HEK293 (cell line): ENCODE data around the gene SNX20.

Experiments used
- CTCF ChIA-PET: fragments of 350-600 bp; formaldehyde crosslinking; extraction: SDS; loops from one replicate; lab custom pipeline; 2021; ENCODE audit warnings: antibody characterized with exemption; lab: Yijun Ruan, JAX
- POLR2A ChIA-PET: fragments of 300-600 bp; formaldehyde crosslinking; extraction: SDS; loops from one replicate; lab custom pipeline; 2020; ENCODE audit warnings: antibody characterized with exemption, inconsistent platforms; lab: Yijun Ruan, JAX
- H3K27ac ChIP-seq: fragments of 200-500 bp; sonication (Bioruptor generic); 2 replicates; pipeline ENCODE4 v1.5.1; 2014; ENCODE audit warnings: low read depth, low read length, control low read depth, inconsistent platforms; ENCODE audit errors: extremely low read depth
- H3K36me3 ChIP-seq, 2 experiments: fragments of 200-500 bp in 1 of 2; sonication (Bioruptor generic) in 1 of 2; 1 replicate in 1 of 2; 2 replicates in 1 of 2; pipeline ENCODE4 v1.5.1; 2014 to 2017; ENCODE audit warnings: inconsistent platforms in 2 of 2, low read length in 2 of 2; ENCODE audit not compliant: control insufficient read depth in 2 of 2, insufficient read depth in 1 of 2
- H3K4me1 ChIP-seq: fragments of 200-500 bp; sonication (Bioruptor generic); 2 replicates; pipeline ENCODE4 v1.5.1; 2014; ENCODE audit warnings: mild to moderate bottlenecking, low read length, inconsistent platforms; ENCODE audit not compliant: control insufficient read depth, insufficient read depth
- H3K4me3 ChIP-seq: 2 replicates; pipeline ENCODE4 v1.5.1; 2011; ENCODE audit warnings: low read depth, mild to moderate bottlenecking, control low read depth, low read length, moderate library complexity
- H3K9me3 ChIP-seq: fragments of 200-500 bp; sonication (Bioruptor generic); 2 replicates; pipeline ENCODE4 v1.5.1; 2014; ENCODE audit warnings: low read depth, low read length, inconsistent platforms; ENCODE audit not compliant: control insufficient read depth, insufficient read depth
- BCL11A ChIP-seq: fragments of 450-650 bp; formaldehyde crosslinking; IDR thresholded peaks from 2 replicates; pipeline ENCODE4 v1.5.1; 2016; ENCODE audit warnings: low read depth, missing biosample characterization, missing genetic modification characterization
- GLI2 ChIP-seq: fragments of 450-650 bp; formaldehyde crosslinking; IDR thresholded peaks from 2 replicates; pipeline ENCODE4; 2017; ENCODE audit warnings: missing biosample characterization, missing genetic modification characterization, low read depth, borderline replicate concordance
- HIC1 ChIP-seq: fragments of 450-650 bp; formaldehyde crosslinking; IDR thresholded peaks from 2 replicates; pipeline ENCODE4 v1.5.1; 2016; ENCODE audit warnings: missing biosample characterization, missing genetic modification characterization
- KLF1 ChIP-seq: fragments of 450-650 bp; formaldehyde crosslinking; IDR thresholded peaks from 2 replicates; pipeline ENCODE4 v1.5.1; 2016; ENCODE audit warnings: missing biosample characterization, missing genetic modification characterization
- SP7 ChIP-seq: fragments of 450-650 bp; formaldehyde crosslinking; IDR thresholded peaks from 2 replicates; pipeline ENCODE4 v1.5.1; 2016; ENCODE audit warnings: missing biosample characterization, missing genetic modification characterization
- YY1 ChIP-seq: fragments of 450-650 bp; formaldehyde crosslinking; IDR thresholded peaks from 2 replicates; pipeline ENCODE4 v1.5.1; 2018; ENCODE audit warnings: missing biosample characterization, missing genetic modification characterization
- ZBTB1 ChIP-seq: fragments of 450-650 bp; formaldehyde crosslinking; IDR thresholded peaks from 2 replicates; pipeline ENCODE4 v1.5.1; 2016; ENCODE audit warnings: missing biosample characterization, missing genetic modification characterization
- ZBTB48 ChIP-seq: fragments of 450-650 bp; formaldehyde crosslinking; IDR thresholded peaks from 2 replicates; pipeline ENCODE4 v1.5.1; 2016; ENCODE audit warnings: missing biosample characterization, missing genetic modification characterization
- ZNF112 ChIP-seq: fragments of 450-650 bp; formaldehyde crosslinking; IDR thresholded peaks from 2 replicates; pipeline ENCODE4 v1.5.0; 2017; ENCODE audit warnings: missing biosample characterization, missing genetic modification characterization
- ZNF114 ChIP-seq: fragments of 450-650 bp; formaldehyde crosslinking; IDR thresholded peaks from 2 replicates; pipeline ENCODE4 v1.5.0; 2017; ENCODE audit warnings: missing biosample characterization, missing genetic modification characterization
- ZNF132 ChIP-seq: fragments of 450-650 bp; formaldehyde crosslinking; IDR thresholded peaks from 2 replicates; pipeline ENCODE4 v1.5.1; 2017; ENCODE audit warnings: missing biosample characterization, missing genetic modification characterization, borderline replicate concordance
- ZNF175 ChIP-seq: fragments of 450-650 bp; formaldehyde crosslinking; IDR thresholded peaks from 2 replicates; pipeline ENCODE4 v1.5.1; 2016; ENCODE audit warnings: missing biosample characterization, missing genetic modification characterization
- ZNF19 ChIP-seq: fragments of 450-650 bp; formaldehyde crosslinking; IDR thresholded peaks from 2 replicates; pipeline ENCODE4; 2016; ENCODE audit warnings: missing biosample characterization, missing genetic modification characterization, low read depth
- ZNF2 ChIP-seq: fragments of 450-650 bp; formaldehyde crosslinking; IDR thresholded peaks from 2 replicates; pipeline ENCODE4 v1.5.1; 2016; ENCODE audit warnings: missing biosample characterization, missing genetic modification characterization
- ZNF248 ChIP-seq: fragments of 450-650 bp; formaldehyde crosslinking; IDR thresholded peaks from 2 replicates; pipeline ENCODE4 v1.5.1; 2017; ENCODE audit warnings: missing biosample characterization, missing genetic modification characterization
- ZNF341 ChIP-seq: fragments of 450-650 bp; formaldehyde crosslinking; IDR thresholded peaks from 2 replicates; pipeline ENCODE4; 2016; ENCODE audit warnings: low read depth, missing biosample characterization, missing genetic modification characterization
- ZNF366 ChIP-seq: fragments of 450-650 bp; formaldehyde crosslinking; conservative IDR thresholded peaks from 2 replicates; pipeline ENCODE4 v1.5.1; 2016; ENCODE audit warnings: missing biosample characterization, missing genetic modification characterization
- ZNF530 ChIP-seq: fragments of 450-650 bp; formaldehyde crosslinking; IDR thresholded peaks from 2 replicates; pipeline ENCODE4 v1.5.1; 2016; ENCODE audit warnings: low read depth, missing biosample characterization, missing genetic modification characterization
- ZNF555 ChIP-seq: fragments of 450-650 bp; formaldehyde crosslinking; conservative IDR thresholded peaks from 2 replicates; pipeline ENCODE4 v1.5.1; 2017; ENCODE audit warnings: missing biosample characterization, mild to moderate bottlenecking, missing genetic modification characterization, inconsistent platforms
- ZNF558 ChIP-seq: fragments of 450-650 bp; formaldehyde crosslinking; IDR thresholded peaks from 2 replicates; pipeline ENCODE4 v1.5.1; 2016; ENCODE audit warnings: missing biosample characterization, missing genetic modification characterization
- ZNF560 ChIP-seq: fragments of 450-650 bp; formaldehyde crosslinking; IDR thresholded peaks from 2 replicates; pipeline ENCODE4 v1.5.1; 2017; ENCODE audit warnings: missing biosample characterization, missing genetic modification characterization, borderline replicate concordance
- ZNF571 ChIP-seq: fragments of 450-650 bp; formaldehyde crosslinking; IDR thresholded peaks from 2 replicates; pipeline ENCODE4 v1.5.0; 2017; ENCODE audit warnings: missing biosample characterization, missing genetic modification characterization
- ZNF600 ChIP-seq: fragments of 450-650 bp; formaldehyde crosslinking; IDR thresholded peaks from 2 replicates; pipeline ENCODE4 v1.5.1; 2016; ENCODE audit warnings: missing biosample characterization, missing genetic modification characterization
- ZNF654 ChIP-seq: fragments of 450-650 bp; formaldehyde crosslinking; IDR thresholded peaks from 2 replicates; pipeline ENCODE4 v1.5.1; 2016; ENCODE audit warnings: low read depth, missing biosample characterization, missing genetic modification characterization
- ZNF677 ChIP-seq: fragments of 450-650 bp; IDR thresholded peaks from 2 replicates; pipeline ENCODE4 v1.5.0; 2018; ENCODE audit warnings: missing biosample characterization, mild to moderate bottlenecking, missing genetic modification characterization, moderate library complexity
- ZNF76 ChIP-seq: fragments of 450-650 bp; formaldehyde crosslinking; IDR thresholded peaks from 2 replicates; pipeline ENCODE4; 2016; ENCODE audit warnings: low read depth, missing biosample characterization, missing genetic modification characterization, borderline replicate concordance
- ZNF785 ChIP-seq: fragments of 450-650 bp; formaldehyde crosslinking; IDR thresholded peaks from 2 replicates; pipeline ENCODE4 v1.5.1; 2016; ENCODE audit warnings: missing biosample characterization, missing genetic modification characterization
- TF ChIP-seq, protein P1 (sequence below): fragments of 450-650 bp; formaldehyde crosslinking; IDR thresholded peaks from 2 replicates; pipeline ENCODE4 v1.5.1; 2017; ENCODE audit warnings: missing biosample characterization, mild to moderate bottlenecking, missing genetic modification characterization, moderate library complexity
- TF ChIP-seq, protein P2 (sequence below): fragments of 450-650 bp; formaldehyde crosslinking; optimal IDR thresholded peaks from 2 replicates; pipeline ENCODE3; 2016; ENCODE audit warnings: missing biosample characterization, mild to moderate bottlenecking, missing genetic modification characterization
- TF ChIP-seq, protein P3 (sequence below): fragments of 450-650 bp; formaldehyde crosslinking; IDR thresholded peaks from 2 replicates; pipeline ENCODE4 v1.5.1; 2016; ENCODE audit warnings: missing biosample characterization, missing genetic modification characterization

SNX20 gene

GRCh38 chr16:50722405-50722737, 41.3 kb upstream of the SNX20 start:
- Histone ChIP-seq H3K9me3 (no peaks in the 10 kb centered on the region), H3K4me1 (no peaks in the 10 kb centered on the region), H3K36me3 (no peaks in the 10 kb centered on the region), H3K27ac (no peak overlapping the region), H3K4me3 (no peak overlapping the region)
- TF ChIP-seq ZNF341 (tag by site-specific recombination): no peak
- no peak for TF ChIP-seq YY1 (tag by site-specific recombination)
- TF ChIP-seq ZNF114: no peak
- no peak for TF ChIP-seq ZNF677 (tag by site-specific recombination)
- TF ChIP-seq ZNF132 (tag by site-specific recombination): no peak
- no peak for TF ChIP-seq HIC1 (tag by site-specific recombination)
- TF ChIP-seq, protein P1, sequence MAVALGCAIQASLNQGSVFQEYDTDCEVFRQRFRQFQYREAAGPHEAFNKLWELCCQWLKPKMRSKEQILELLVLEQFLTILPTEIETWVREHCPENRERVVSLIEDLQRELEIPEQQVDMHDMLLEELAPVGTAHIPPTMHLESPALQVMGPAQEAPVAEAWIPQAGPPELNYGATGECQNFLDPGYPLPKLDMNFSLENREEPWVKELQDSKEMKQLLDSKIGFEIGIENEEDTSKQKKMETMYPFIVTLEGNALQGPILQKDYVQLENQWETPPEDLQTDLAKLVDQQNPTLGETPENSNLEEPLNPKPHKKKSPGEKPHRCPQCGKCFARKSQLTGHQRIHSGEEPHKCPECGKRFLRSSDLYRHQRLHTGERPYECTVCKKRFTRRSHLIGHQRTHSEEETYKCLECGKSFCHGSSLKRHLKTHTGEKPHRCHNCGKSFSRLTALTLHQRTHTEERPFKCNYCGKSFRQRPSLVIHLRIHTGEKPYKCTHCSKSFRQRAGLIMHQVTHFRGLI (tag by site-specific recombination): no peak
- no peak for TF ChIP-seq ZNF558 (tag by site-specific recombination)
- no peak for TF ChIP-seq ZNF571 (tag by site-specific recombination)
- no peak for TF ChIP-seq SP7
- TF ChIP-seq ZNF19 (tag by site-specific recombination): no peak
- TF ChIP-seq ZNF654 (tag by site-specific recombination): no peak
- TF ChIP-seq, protein P2, sequence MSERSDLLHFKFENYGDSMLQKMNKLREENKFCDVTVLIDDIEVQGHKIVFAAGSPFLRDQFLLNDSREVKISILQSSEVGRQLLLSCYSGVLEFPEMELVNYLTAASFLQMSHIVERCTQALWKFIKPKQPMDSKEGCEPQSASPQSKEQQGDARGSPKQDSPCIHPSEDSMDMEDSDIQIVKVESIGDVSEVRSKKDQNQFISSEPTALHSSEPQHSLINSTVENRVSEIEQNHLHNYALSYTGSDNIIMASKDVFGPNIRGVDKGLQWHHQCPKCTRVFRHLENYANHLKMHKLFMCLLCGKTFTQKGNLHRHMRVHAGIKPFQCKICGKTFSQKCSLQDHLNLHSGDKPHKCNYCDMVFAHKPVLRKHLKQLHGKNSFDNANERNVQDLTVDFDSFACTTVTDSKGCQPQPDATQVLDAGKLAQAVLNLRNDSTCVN (tag by site-specific recombination): no peak
- TF ChIP-seq ZNF555 (tag by site-specific recombination): no peak
- TF ChIP-seq KLF1 (tag by site-specific recombination): no peak
- TF ChIP-seq ZNF530 (tag by site-specific recombination): no peak
- no peak for TF ChIP-seq BCL11A
- no peak for TF ChIP-seq ZNF366 (tag by site-specific recombination)
- TF ChIP-seq ZNF560 (tag by site-specific recombination): no peak
- TF ChIP-seq GLI2 (tag by site-specific recombination): no peak
- ChIA-PET POLR2A (no interaction called here), CTCF (no interaction called here)

DNA sequence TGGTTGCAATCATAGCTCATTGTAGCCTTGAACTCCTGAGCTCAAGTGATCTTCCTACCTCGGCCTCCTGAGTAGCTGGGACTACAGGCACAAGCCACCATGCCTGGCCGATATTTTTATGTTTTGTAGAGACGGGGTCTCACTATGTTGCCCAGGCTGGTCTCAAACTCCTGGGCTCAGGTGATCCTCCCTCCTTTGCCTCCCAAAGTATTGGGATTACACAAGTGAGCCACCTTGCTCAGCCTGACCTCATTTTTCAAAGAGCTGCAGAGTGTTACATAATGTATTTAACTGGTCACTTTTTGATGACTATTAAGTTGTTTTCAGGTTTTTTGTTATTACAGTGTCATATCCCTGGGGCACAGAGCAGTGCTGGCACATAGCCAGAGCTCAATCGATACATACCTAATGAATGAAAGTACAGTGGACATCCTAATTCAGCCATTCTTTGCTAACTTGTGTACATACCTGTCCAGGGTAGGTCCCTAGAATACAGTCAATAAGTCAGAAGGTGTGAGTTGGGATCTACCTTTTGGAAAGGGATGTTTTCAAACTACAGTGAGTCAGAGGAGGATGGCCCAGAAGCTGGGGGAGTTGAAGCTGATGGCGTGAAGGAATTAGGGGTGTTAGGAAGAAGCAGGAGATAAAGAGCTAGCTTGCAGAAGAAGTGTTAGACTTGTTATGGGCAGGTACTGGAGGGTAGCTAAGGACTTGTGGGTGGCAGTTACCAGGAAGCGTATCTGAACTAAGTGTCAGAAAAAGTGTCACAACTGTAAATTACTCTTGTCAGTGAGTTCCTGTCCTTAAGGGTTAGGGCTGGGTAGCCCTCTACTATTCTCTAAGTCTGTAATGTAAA, 40.7 kb upstream of the SNX20 start:
- H3K4me1 ChIP-seq: no peaks in the 10 kb centered on the region
- no peaks in the 10 kb centered on the region for H3K9me3 ChIP-seq
- H3K36me3 ChIP-seq: no peaks in the 10 kb centered on the region
- CTCF ChIA-PET: interaction anchor here (0.6 to 1.2 kb wide), 3 partner anchors 9 to 1337 kb away, joined by 3 read pairs; no protein-coding TSS in a partner anchor
- POLR2A ChIA-PET: no interaction called here
- H3K4me3 ChIP-seq: no peak overlapping the region
- no peak overlapping the region for H3K27ac ChIP-seq
- TF ChIP-seq, protein P3, sequence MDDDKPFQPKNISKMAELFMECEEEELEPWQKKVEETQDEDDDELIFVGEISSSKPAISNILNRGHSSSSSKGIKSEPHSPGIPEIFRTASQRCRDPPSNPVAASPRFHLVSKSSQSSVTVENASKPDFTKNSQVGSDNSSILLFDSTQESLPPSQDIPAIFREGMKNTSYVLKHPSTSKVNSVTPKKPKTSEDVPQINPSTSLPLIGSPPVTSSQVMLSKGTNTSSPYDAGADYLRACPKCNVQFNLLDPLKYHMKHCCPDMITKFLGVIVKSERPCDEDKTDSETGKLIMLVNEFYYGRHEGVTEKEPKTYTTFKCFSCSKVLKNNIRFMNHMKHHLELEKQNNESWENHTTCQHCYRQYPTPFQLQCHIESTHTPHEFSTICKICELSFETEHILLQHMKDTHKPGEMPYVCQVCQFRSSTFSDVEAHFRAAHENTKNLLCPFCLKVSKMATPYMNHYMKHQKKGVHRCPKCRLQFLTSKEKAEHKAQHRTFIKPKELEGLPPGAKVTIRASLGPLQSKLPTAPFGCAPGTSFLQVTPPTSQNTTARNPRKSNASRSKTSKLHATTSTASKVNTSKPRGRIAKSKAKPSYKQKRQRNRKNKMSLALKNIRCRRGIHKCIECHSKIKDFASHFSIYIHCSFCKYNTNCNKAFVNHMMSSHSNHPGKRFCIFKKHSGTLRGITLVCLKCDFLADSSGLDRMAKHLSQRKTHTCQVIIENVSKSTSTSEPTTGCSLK: no peak
- no peak for TF ChIP-seq ZNF600 (tag by site-specific recombination)
- TF ChIP-seq ZNF248 (tag by site-specific recombination): no peak
- TF ChIP-seq ZNF112: no peak
- TF ChIP-seq ZNF175 (tag by site-specific recombination): no peak
- TF ChIP-seq ZBTB1 (tag by site-specific recombination): no peak
- TF ChIP-seq SP7: no peak
- no peak for TF ChIP-seq ZNF2 (tag by site-specific recombination)
- no peak for TF ChIP-seq ZNF785 (tag by site-specific recombination)
- TF ChIP-seq ZNF76 (tag by site-specific recombination): no peak
- no peak for TF ChIP-seq ZBTB48
